BLaER1 treated with 17β-estradiol and CSF1 and Interleukin-3, amounts not matched to agents 10 nM and 100 nM (cell line): ENCODE data around the gene CD164L2.

Source experiments
- H3K27ac ChIP-seq, 11 experiments: shearing (Covaris generic); formaldehyde crosslinking; 2 replicates each; pipeline ENCODE4 v1.8.1; 2022
- H3K27me3 ChIP-seq, 11 experiments: shearing (Covaris generic); formaldehyde crosslinking; 2 replicates each; pipeline ENCODE4 v1.8.1; 2022
- H3K36me3 ChIP-seq, 11 experiments: shearing (Covaris generic); formaldehyde crosslinking; 2 replicates each; pipeline ENCODE4 v1.8.1; 2022
- H3K4me1 ChIP-seq, 10 experiments: shearing (Covaris generic); formaldehyde crosslinking; 2 replicates each; pipeline ENCODE4 v1.8.1; 2022
- H3K4me2 ChIP-seq, 11 experiments: shearing (Covaris generic); formaldehyde crosslinking; 2 replicates each; pipeline ENCODE4 v1.8.1; 2022
- H3K4me3 ChIP-seq, 10 experiments: shearing (Covaris generic); formaldehyde crosslinking; 2 replicates each; pipeline ENCODE4 v1.8.1; 2022
- H3K9ac ChIP-seq, 11 experiments: shearing (Covaris generic); formaldehyde crosslinking; 2 replicates each; pipeline ENCODE4 v1.8.1; 2022
- H3K9me3 ChIP-seq, 11 experiments: shearing (Covaris generic); formaldehyde crosslinking; replicated peaks in 1 of 11; 2 replicates each; pipeline ENCODE4 v1.8.1; 2022
- H4K20me1 ChIP-seq, 11 experiments: shearing (Covaris generic); formaldehyde crosslinking; 2 replicates each; pipeline ENCODE4 v1.8.1; 2022
- Cebpa-rat ChIP-seq, 11 experiments: shearing (Covaris generic); IDR thresholded peaks; 2 replicates each; pipeline ENCODE4 v1.8.1; 2022

CD164L2 gene

GRCh38 chr1:27423709-27424108, 40.6 kb upstream of the CD164L2 start:
- H3K36me3 ChIP-seq: peaks cover 63 to 96% (median 74%) of the 10 kb centered on the region in 11 experiments
- peak overlapping the region in 4 of 11 experiments; percentile 10 to 99 (median 51); a peak in 1 of 22 replicates for H3K4me2 ChIP-seq
- peaks cover 73 to 100% (median 93%) of the 10 kb centered on the region in 10 experiments for H3K4me1 ChIP-seq
- H3K27me3 ChIP-seq: no peaks in the 10 kb centered on the region
- TF ChIP-seq Cebpa-rat (IDR thresholded peaks at IDR 0.05): no peak
- no peak overlapping the region for H3K9ac ChIP-seq
- H4K20me1 ChIP-seq: peaks cover 0 to 84% (median 63%) of the 10 kb centered on the region in 11 experiments; a peak in 19 of 22 replicates
- H3K9me3 ChIP-seq: no peaks in the 10 kb centered on the region
- no peak overlapping the region for H3K27ac ChIP-seq
- H3K4me3 ChIP-seq: no peak overlapping the region

GRCh38 chr1:27418326-27419185, 35.4 kb upstream of the CD164L2 start:
- Histone ChIP-seq H3K4me1 (peaks cover 67 to 100% (median 94%) of the 10 kb centered on the region in 10 experiments), H3K4me2 (peak overlapping the region; percentile 45 to 84 (median 72)), H3K9ac (peak overlapping the region in 10 of 11 experiments; percentile 3 to 51 (median 18); a peak in 11 of 22 replicates), H4K20me1 (peaks cover 26 to 99% (median 77%) of the 10 kb centered on the region in 11 experiments; a peak in 20 of 22 replicates), H3K27ac (peak overlapping the region in 8 of 11 experiments; percentile 2 to 46 (median 20); a peak in 6 of 22 replicates), H3K36me3 (peaks cover 77 to 99% (median 86%) of the 10 kb centered on the region in 11 experiments), H3K4me3 (no peak overlapping the region), H3K27me3 (no peaks in the 10 kb centered on the region), H3K9me3 (no peaks in the 10 kb centered on the region)
- no peak for TF ChIP-seq Cebpa-rat (IDR thresholded peaks at IDR 0.05)

- TF ChIP-seq Cebpa-rat (IDR thresholded peaks at IDR 0.05): no peak
- H3K36me3 ChIP-seq: peaks cover 80 to 99% (median 90%) of the 10 kb centered on the region in 11 experiments
Observed at GRCh38 chr1:27417713-27418112, 34.6 kb upstream of the CD164L2 start.

GRCh38 chr1:27416387-27417111, 33.4 kb upstream of the CD164L2 start:
- Histone ChIP-seq H4K20me1 (peaks cover 26 to 99% (median 82%) of the 10 kb centered on the region in 11 experiments; a peak in 20 of 22 replicates), H3K27me3 (no peaks in the 10 kb centered on the region), H3K36me3 (peaks cover 90 to 99% (median 97%) of the 10 kb centered on the region in 11 experiments), H3K9ac (peak overlapping the region in 3 of 11 experiments; percentile 34 to 49 (median 42); a peak in 3 of 22 replicates), H3K4me3 (no peak overlapping the region), H3K9me3 (no peaks in the 10 kb centered on the region), H3K27ac (peak overlapping the region in 5 of 11 experiments; percentile 5 to 51 (median 10); a peak in 6 of 22 replicates), H3K4me1 (peaks cover 86 to 99% (median 95%) of the 10 kb centered on the region in 10 experiments), H3K4me2 (peak overlapping the region; percentile 47 to 84 (median 72))
- TF ChIP-seq Cebpa-rat (IDR thresholded peaks at IDR 0.05): no peak

More at GRCh38 chr1:27417713-27418112, 34.6 kb upstream of the CD164L2 start:
- H3K9ac ChIP-seq: peak overlapping the region in 6 of 11 experiments; percentile 8 to 49 (median 34); a peak in 6 of 22 replicates
- peaks cover 26 to 99% (median 82%) of the 10 kb centered on the region in 11 experiments; a peak in 20 of 22 replicates for H4K20me1 ChIP-seq
- H3K9me3 ChIP-seq: no peaks in the 10 kb centered on the region
- H3K4me2 ChIP-seq: peak overlapping the region; percentile 47 to 84 (median 72)
- peak overlapping the region in 8 of 11 experiments; percentile 3 to 51 (median 18); a peak in 4 of 22 replicates for H3K27ac ChIP-seq
- H3K4me1 ChIP-seq: peaks cover 76 to 100% (median 95%) of the 10 kb centered on the region in 10 experiments
- H3K27me3 ChIP-seq: no peaks in the 10 kb centered on the region
- no peak overlapping the region; a peak in 1 of 20 replicates for H3K4me3 ChIP-seq

GRCh38 chr1:27414091-27414490, 31.0 kb upstream of the CD164L2 start:
- TF ChIP-seq Cebpa-rat (IDR thresholded peaks at IDR 0.05): no peak
- no peak overlapping the region for H3K9ac ChIP-seq
- no peaks in the 10 kb centered on the region for H3K9me3 ChIP-seq
- peaks cover 77 to 87% (median 83%) of the 10 kb centered on the region in 10 experiments for H3K4me1 ChIP-seq
- no peaks in the 10 kb centered on the region for H3K27me3 ChIP-seq
- H4K20me1 ChIP-seq: peaks cover 30 to 91% (median 72%) of the 10 kb centered on the region in 11 experiments; a peak in 20 of 22 replicates
- H3K4me3 ChIP-seq: no peak overlapping the region
- peak overlapping the region in 8 of 11 experiments; percentile 9 to 49 (median 18); a peak in 13 of 22 replicates for H3K4me2 ChIP-seq
- no peak overlapping the region for H3K27ac ChIP-seq
- peaks cover 93 to 100% (median 99%) of the 10 kb centered on the region in 11 experiments for H3K36me3 ChIP-seq

- H3K36me3 ChIP-seq: peaks cover 93 to 100% (median 99%) of the 10 kb centered on the region in 11 experiments
- no peak for TF ChIP-seq Cebpa-rat (IDR thresholded peaks at IDR 0.05)
- H3K9ac ChIP-seq: peak overlapping the region in 3 of 11 experiments; percentile 4 to 45 (median 4); a peak in 2 of 22 replicates
Observed at GRCh38 chr1:27413004-27413403, 29.9 kb upstream of the CD164L2 start.

GRCh38 chr1:27412502-27412901, 29.4 kb upstream of the CD164L2 start:
- H3K27ac ChIP-seq: no peak overlapping the region
- peaks cover 26 to 92% (median 61%) of the 10 kb centered on the region in 11 experiments; a peak in 20 of 22 replicates for H4K20me1 ChIP-seq
- H3K4me3 ChIP-seq: no peak overlapping the region
- no peaks in the 10 kb centered on the region for H3K9me3 ChIP-seq
- H3K4me1 ChIP-seq: peaks cover 73 to 87% (median 81%) of the 10 kb centered on the region in 10 experiments
- peak overlapping the region in 5 of 11 experiments; percentile 23 to 66 (median 39); a peak in 5 of 22 replicates for H3K4me2 ChIP-seq
- 0 out of 22 replicates have a peak overlapping the region, but pooled peaks of 1 of the 11 experiments have one; percentile 45 for H3K9ac ChIP-seq
- H3K36me3 ChIP-seq: peaks cover 93 to 100% (median 99%) of the 10 kb centered on the region in 11 experiments
- no peak for TF ChIP-seq Cebpa-rat (IDR thresholded peaks at IDR 0.05)
- H3K27me3 ChIP-seq: no peaks in the 10 kb centered on the region

More at GRCh38 chr1:27413004-27413403, 29.9 kb upstream of the CD164L2 start:
- no peaks in the 10 kb centered on the region for H3K27me3 ChIP-seq
- H4K20me1 ChIP-seq: peaks cover 22 to 90% (median 63%) of the 10 kb centered on the region in 11 experiments; a peak in 20 of 22 replicates
- H3K27ac ChIP-seq: 0 out of 22 replicates have a peak overlapping the region, but pooled peaks of 1 of the 11 experiments have one; percentile 8
- H3K4me2 ChIP-seq: peak overlapping the region in 9 of 11 experiments; percentile 9 to 49 (median 17); a peak in 15 of 22 replicates
- no peak overlapping the region for H3K4me3 ChIP-seq
- H3K4me1 ChIP-seq: peaks cover 73 to 87% (median 81%) of the 10 kb centered on the region in 10 experiments
- no peaks in the 10 kb centered on the region for H3K9me3 ChIP-seq

GRCh38 chr1:27410709-27411108, 27.6 kb upstream of the CD164L2 start:
- no peaks in the 10 kb centered on the region for H3K9me3 ChIP-seq
- no peak for TF ChIP-seq Cebpa-rat (IDR thresholded peaks at IDR 0.05)
- peaks cover 13 to 87% (median 47%) of the 10 kb centered on the region in 11 experiments; a peak in 19 of 22 replicates for H4K20me1 ChIP-seq
- peaks cover 73 to 87% (median 80%) of the 10 kb centered on the region in 10 experiments for H3K4me1 ChIP-seq
- peak overlapping the region in 5 of 11 experiments; percentile 20 to 66 (median 60); a peak in 10 of 22 replicates for H3K4me2 ChIP-seq
- no peak overlapping the region for H3K27ac ChIP-seq
- H3K9ac ChIP-seq: peak overlapping the region in 3 of 11 experiments; percentile 4 to 32 (median 21); a peak in 3 of 22 replicates
- peaks cover 87 to 97% (median 91%) of the 10 kb centered on the region in 11 experiments for H3K36me3 ChIP-seq
- H3K27me3 ChIP-seq: no peaks in the 10 kb centered on the region
- H3K4me3 ChIP-seq: no peak overlapping the region
